Measurements from ENCODE around the gene ZNF74. TPM values are rescaled to one million over a fixed set of nuclear protein-coding genes. Genes with fewer than 3 reads are reported as not detected.
A peak's percentile ranks its signal among the peaks of the same experiment; 100 is the strongest.

ZNF74 gene
- total and polyA plus RNA-seq, 2 experiments from 2014 or later: 24.4 to 90.9 TPM

DNA sequence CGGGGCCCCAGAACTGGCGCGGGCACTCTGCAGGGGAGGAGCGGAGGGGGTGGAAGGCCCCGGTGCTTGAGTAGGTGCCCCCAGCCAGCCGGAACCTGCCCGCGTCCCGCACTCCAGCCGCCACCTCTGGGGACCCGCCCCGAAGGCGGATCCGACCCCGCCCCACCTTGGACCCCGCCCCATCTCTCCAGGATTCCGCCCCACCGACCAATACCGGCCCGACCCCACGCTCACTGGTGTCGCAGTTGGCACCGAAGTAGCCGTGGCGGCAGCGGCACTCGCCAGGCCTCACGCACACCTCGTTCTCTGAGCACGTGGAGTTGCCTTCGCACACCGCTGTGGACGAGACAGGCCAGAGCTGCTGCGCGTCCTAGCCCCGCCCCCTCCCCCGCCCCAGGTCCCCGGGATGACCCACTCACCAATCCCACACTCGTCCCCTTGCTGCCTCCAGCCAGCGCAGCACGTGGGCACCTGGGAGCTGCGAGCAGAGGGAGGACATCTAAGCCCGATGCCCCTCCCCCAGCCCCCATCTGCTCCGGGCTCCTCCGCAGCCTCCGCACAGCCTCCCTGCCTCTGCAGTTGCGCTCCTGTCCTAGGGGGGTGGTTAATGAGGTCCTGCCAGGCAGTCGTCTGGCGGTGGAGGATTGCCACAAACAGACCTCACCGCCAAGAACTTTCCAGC lies 37.7 kb downstream of the ZNF74 start:
- TF ChIP-seq, protein P1, sequence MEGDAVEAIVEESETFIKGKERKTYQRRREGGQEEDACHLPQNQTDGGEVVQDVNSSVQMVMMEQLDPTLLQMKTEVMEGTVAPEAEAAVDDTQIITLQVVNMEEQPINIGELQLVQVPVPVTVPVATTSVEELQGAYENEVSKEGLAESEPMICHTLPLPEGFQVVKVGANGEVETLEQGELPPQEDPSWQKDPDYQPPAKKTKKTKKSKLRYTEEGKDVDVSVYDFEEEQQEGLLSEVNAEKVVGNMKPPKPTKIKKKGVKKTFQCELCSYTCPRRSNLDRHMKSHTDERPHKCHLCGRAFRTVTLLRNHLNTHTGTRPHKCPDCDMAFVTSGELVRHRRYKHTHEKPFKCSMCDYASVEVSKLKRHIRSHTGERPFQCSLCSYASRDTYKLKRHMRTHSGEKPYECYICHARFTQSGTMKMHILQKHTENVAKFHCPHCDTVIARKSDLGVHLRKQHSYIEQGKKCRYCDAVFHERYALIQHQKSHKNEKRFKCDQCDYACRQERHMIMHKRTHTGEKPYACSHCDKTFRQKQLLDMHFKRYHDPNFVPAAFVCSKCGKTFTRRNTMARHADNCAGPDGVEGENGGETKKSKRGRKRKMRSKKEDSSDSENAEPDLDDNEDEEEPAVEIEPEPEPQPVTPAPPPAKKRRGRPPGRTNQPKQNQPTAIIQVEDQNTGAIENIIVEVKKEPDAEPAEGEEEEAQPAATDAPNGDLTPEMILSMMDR (IDR thresholded peaks at IDR 0.05; ENCODE audit: low read depth, low read length): no peak
- Histone ChIP-seq H3K9me3 (ENCODE audit: low read depth) (no peaks in the 10 kb centered on the region), H3K36me3 (no peaks in the 10 kb centered on the region), H3K4me1 (ENCODE audit: low read depth) (peaks cover 7% of the 10 kb centered on the region), H3K4me3 (peak overlapping the region; percentile 22), H3K27ac (no peak overlapping the region), H3K27me3 (peaks cover 55% of the 10 kb centered on the region)
- DNase-seq (ENCODE audit: low read depth in 1 of 2, low spot score in 1 of 2): no peak

DNA sequence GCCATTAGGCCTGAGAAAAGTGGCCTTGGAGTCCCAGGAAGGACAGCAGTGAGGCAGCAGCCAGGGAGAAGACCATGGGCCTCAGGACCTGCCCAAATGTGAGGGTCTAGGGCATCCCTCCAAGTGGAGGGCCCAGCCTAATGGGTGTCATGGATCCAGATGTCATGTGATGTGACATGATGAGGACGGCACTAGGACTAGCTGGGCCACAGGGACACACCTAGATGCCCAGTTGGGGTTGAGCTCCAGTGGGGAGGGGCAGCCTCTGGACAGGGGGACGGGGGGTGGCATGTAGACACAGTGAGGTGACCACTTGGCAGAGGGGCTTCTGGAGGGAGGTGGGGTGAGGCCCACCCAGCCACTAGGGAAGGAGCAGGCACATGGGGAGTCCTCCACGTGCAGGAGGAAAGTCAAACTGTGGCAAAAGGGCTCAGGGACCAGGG lies 38.3 kb downstream of the ZNF74 start:
- no peak for DNase-seq (ENCODE audit: low read depth in 1 of 2, low spot score in 1 of 2)
- peaks cover 55% of the 10 kb centered on the region for H3K27me3 ChIP-seq
- no peak overlapping the region for H3K4me3 ChIP-seq
- H3K4me1 ChIP-seq (ENCODE audit: low read depth): peaks cover 7% of the 10 kb centered on the region
- H3K27ac ChIP-seq: no peak overlapping the region
- no peaks in the 10 kb centered on the region for H3K9me3 ChIP-seq (ENCODE audit: low read depth)
- H3K36me3 ChIP-seq: no peaks in the 10 kb centered on the region
- TF ChIP-seq, protein P1 (IDR thresholded peaks at IDR 0.05; ENCODE audit: low read depth, low read length): no peak

DNA sequence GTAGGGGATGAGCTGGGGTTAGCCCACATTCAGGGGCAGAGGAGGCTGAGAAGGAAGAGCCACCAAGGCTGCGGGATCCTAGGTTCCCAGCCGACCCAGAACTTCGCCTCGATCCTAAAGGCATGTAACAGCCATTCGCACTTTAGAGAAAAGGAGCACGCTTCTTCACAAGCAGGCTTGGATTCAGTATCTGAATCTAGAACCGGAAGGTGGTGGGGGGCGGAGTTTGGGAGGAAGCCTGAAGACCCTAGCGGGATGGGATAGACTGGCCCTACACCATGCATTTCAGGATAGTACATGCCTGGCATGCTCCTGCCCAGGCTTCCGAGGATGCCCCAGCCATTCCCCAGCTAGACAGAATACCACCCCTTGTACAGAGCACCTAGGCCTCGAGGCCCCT lies 39.2 kb downstream of the ZNF74 start:
- H3K4me3 ChIP-seq: no peak overlapping the region
- H3K27me3 ChIP-seq: peaks cover 55% of the 10 kb centered on the region
- TF ChIP-seq, protein P1 (IDR thresholded peaks at IDR 0.05; ENCODE audit: low read depth, low read length): no peak
- H3K9me3 ChIP-seq (ENCODE audit: low read depth): no peaks in the 10 kb centered on the region
- DNase-seq (ENCODE audit: low read depth in 1 of 2, low spot score in 1 of 2): no peak
- peaks cover 10% of the 10 kb centered on the region for H3K4me1 ChIP-seq (ENCODE audit: low read depth)
- H3K36me3 ChIP-seq: no peaks in the 10 kb centered on the region
- no peak overlapping the region for H3K27ac ChIP-seq

DNA sequence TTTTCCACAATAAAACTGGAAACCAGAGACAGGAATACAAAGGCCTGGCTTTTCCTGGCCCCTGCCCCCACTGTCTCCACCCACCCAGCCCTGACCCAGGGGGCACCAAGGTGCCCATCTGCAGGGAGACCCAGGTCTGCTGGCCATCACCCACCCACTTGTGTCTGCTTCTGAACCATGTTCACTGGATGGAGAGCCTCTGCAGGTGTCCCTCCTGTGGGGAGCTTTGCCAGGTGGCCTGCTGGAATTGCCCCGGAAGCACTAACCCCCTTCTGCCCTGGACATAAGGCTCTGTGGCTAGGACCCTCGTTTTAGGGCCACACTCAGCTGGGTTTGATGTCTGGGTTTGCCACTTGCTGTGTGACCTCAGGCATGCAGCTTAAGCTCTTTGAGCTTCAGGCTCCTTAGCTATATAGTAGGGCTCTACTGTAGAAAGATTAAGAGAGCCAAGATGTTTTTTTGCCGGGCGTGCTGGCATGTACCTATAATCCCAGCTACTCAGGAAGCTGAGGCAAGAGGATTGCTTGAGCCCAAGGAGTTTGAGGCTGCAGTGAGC lies 39.8 kb downstream of the ZNF74 start:
- Histone ChIP-seq H3K4me1 (ENCODE audit: low read depth) (peaks cover 14% of the 10 kb centered on the region), H3K4me3 (no peak overlapping the region), H3K9me3 (ENCODE audit: low read depth) (no peaks in the 10 kb centered on the region), H3K36me3 (no peaks in the 10 kb centered on the region), H3K27me3 (peaks cover 54% of the 10 kb centered on the region), H3K27ac (no peak overlapping the region)
- TF ChIP-seq, protein P1 (IDR thresholded peaks at IDR 0.05; ENCODE audit: low read depth, low read length): no peak
- DNase-seq (ENCODE audit: low read depth in 1 of 2, low spot score in 1 of 2): no peak

DNA sequence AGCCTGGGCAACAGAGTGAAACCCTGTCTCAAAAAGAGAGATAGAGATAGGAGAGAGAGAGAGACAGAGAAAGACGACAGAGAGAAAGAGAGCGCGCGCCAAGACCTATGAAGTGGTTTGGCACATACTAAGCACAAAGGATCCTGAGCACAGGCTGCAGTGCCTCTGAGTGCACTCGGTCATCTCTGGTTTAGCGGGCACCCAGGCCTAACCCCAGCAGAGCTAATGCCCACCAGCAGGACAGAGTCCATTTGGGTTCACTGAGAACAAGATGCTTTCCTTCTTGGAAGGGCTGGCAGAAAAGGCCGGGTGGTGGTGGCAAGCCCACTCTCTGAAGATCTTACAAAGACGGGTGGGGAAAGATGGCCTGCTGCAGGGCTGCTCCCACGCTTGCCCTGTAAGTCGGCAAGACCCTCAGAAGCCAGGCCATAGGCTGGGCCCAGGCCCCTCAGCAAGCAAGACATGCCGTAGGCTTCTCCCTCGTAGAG lies 40.4 kb downstream of the ZNF74 start:
- no peak overlapping the region for H3K27ac ChIP-seq
- H3K9me3 ChIP-seq (ENCODE audit: low read depth): no peaks in the 10 kb centered on the region
- no peaks in the 10 kb centered on the region for H3K36me3 ChIP-seq
- TF ChIP-seq, protein P1 (IDR thresholded peaks at IDR 0.05; ENCODE audit: low read depth, low read length): no peak
- H3K4me3 ChIP-seq: no peak overlapping the region
- H3K27me3 ChIP-seq: peaks cover 48% of the 10 kb centered on the region
- DNase-seq (ENCODE audit: low read depth in 1 of 2, low spot score in 1 of 2): no peak
- peaks cover 14% of the 10 kb centered on the region for H3K4me1 ChIP-seq (ENCODE audit: low read depth)
